GM12801 (cell line): ENCODE results near the gene CACNA2D4.

ENCODE experiments used
- TF ChIP-seq, protein P1 (sequence below): IDR thresholded peaks from one replicate; pipeline ENCODE4 v1.5.1; 2011; ENCODE audit warnings: control low read depth; ENCODE audit not compliant: insufficient read length; ENCODE audit errors: extremely low read depth

The CACNA2D4 gene, protein sequence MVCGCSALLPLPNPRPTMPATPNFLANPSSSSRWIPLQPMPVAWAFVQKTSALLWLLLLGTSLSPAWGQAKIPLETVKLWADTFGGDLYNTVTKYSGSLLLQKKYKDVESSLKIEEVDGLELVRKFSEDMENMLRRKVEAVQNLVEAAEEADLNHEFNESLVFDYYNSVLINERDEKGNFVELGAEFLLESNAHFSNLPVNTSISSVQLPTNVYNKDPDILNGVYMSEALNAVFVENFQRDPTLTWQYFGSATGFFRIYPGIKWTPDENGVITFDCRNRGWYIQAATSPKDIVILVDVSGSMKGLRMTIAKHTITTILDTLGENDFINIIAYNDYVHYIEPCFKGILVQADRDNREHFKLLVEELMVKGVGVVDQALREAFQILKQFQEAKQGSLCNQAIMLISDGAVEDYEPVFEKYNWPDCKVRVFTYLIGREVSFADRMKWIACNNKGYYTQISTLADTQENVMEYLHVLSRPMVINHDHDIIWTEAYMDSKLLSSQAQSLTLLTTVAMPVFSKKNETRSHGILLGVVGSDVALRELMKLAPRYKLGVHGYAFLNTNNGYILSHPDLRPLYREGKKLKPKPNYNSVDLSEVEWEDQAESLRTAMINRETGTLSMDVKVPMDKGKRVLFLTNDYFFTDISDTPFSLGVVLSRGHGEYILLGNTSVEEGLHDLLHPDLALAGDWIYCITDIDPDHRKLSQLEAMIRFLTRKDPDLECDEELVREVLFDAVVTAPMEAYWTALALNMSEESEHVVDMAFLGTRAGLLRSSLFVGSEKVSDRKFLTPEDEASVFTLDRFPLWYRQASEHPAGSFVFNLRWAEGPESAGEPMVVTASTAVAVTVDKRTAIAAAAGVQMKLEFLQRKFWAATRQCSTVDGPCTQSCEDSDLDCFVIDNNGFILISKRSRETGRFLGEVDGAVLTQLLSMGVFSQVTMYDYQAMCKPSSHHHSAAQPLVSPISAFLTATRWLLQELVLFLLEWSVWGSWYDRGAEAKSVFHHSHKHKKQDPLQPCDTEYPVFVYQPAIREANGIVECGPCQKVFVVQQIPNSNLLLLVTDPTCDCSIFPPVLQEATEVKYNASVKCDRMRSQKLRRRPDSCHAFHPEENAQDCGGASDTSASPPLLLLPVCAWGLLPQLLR

DNA sequence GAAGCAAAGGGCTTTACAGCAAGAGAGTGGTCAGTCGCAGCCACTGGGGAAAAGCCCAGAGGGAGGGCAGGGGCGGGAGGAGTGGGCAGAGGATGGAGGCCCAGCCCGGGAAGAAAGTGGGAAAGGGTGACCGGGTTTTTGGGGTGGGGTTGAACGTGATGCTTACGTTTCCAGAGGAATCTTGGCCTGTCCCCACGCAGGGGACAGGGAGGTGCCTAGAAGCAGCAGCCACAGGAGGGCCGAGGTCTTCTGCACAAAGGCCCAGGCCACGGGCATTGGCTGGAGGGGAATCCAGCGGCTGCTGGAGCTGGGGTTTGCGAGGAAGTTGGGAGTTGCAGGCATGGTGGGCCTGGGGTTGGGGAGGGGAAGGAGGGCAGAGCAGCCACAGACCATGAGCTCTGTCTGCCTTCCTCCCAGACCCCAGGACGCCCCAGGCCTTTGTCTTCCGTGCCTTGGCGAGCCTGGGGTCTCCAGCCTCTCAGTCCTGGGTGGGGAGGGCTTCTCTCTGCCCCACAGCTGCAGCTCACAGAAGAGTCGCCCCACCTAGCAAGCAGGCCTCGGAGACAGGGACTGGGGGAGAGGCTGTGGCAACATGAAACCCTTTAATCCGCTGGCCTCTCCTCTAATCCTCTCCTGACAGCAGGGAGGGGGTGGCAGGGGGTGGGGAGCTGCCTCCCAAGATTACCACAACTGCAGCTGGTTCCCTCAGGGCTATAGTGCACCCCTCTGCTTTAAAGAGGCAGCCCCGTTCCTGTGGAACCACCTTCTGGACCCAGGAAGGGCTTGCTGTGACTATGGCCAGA, at the start of gene CACNA2D4:
TSS of gene CACNA2D4 (minus strand) at position 572 of the 803 bp plus-strand sequence. CDS start at position 393, 179 bp downstream.
- TF ChIP-seq, protein P1, sequence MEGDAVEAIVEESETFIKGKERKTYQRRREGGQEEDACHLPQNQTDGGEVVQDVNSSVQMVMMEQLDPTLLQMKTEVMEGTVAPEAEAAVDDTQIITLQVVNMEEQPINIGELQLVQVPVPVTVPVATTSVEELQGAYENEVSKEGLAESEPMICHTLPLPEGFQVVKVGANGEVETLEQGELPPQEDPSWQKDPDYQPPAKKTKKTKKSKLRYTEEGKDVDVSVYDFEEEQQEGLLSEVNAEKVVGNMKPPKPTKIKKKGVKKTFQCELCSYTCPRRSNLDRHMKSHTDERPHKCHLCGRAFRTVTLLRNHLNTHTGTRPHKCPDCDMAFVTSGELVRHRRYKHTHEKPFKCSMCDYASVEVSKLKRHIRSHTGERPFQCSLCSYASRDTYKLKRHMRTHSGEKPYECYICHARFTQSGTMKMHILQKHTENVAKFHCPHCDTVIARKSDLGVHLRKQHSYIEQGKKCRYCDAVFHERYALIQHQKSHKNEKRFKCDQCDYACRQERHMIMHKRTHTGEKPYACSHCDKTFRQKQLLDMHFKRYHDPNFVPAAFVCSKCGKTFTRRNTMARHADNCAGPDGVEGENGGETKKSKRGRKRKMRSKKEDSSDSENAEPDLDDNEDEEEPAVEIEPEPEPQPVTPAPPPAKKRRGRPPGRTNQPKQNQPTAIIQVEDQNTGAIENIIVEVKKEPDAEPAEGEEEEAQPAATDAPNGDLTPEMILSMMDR: no peak

DNA sequence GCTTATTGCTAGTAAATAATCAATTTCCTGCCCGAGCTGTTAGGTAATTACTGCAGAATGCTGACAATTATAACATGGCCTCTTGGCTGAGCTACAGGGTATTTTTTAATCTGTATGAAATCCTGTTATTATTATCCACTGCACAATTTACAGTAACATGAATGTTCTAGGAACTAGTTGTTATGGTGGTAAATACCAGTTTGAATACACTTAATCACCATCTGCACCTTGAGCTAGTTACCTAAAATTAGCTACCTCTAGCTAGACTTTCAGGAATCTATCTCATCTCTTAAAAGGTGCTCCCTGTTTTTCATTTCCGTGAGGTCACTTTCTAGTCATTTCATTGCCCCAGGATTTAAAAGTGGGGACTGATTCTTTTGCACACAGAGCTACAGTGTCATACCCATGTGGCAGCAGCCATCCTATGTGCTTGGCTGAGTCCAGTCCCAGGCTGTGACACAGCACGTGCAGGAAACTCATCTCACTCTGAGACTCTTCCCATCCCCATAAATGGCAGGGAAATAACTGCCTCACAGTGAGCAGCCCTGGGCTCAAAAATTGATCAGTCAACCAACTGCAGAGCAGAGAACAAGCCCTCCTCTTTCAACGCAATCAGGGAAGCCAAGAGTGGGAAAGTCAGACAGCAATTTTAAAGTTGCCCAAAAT, 48.2 kb upstream of the CACNA2D4 start:
- TF ChIP-seq, protein P1: no peak

DNA sequence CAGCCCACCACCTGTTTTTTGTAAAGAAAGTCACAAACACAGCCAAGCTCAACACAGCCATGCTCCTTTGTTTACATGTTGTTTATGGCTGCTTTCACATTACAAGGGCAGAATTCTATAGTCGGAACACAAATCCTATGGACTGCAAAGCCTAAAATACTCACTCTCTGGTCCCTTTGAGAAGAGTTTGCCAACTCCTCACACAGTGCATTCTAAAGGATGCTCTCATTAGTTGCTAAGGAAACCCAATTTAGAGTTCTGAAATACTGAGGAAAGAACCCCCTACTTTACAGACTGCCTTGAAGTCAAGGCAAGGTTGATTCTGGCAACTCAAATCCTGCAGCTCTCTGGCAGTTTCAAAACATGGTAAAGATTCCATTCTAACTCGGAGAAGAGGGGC, 47.5 kb upstream of the CACNA2D4 start:
- TF ChIP-seq, protein P1: no peak

DNA sequence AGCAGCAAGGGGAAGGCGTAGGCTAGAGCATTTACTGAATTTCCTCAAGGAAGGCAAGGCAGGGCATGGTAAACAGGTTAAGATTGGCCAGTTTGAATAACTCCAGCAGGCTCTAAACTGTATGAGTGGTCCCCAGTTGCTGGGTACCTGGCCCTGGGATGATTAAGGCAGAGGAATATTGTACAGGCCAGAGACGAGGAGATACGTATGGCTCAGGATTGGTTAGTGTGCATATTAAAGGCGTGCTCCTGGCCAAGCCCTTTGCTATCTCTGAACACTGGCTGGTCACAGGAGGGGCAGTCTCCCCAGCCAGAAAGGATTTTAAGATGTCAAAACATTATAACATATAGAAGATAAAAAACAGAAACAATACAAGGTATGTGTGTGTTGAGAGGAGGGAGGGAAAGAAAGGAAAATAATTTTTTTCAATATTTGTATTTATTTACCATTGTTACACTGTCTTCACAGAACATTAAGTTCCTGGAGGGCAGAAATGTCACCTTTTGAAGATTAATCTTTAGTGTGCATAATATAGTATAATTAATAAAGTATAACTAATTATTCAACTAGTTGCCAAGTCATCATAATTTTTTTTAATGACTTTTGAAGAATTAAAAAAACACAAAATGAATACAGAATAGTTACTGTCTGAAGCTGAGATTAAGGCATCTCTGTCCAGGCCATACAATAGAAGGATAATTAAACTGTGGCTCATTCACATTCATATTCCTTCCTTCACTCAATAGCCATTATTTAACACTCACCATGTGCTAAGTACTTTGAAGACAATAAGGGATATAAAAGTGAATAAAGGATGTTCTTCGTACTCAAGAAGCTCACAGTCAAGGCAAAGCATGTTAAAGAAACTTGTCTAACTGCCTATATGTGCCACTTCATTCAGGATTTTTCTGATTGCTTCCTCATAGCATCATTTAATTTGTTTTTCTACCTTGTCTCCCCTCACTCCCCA, 43.9 kb upstream of the CACNA2D4 start:
- TF ChIP-seq, protein P1: no peak

DNA sequence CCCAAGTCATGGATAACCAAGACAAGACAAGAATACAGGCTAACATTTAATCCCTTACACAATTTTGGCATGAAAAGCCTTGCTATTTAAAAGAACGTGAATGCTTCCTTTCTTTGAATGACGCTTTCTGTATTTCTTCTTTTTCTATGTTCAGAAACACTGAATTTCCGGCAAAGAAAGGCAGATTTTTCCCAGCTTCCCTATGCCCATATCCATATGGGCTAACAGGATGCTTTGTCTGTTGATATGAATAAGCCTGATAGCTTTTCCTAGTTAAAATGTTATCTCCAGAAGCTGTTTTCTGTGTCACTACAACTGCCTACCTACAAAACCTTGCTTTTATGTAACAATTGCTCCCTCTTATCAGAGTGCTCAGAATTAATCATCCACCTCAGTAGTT, 38.3 kb upstream of the CACNA2D4 start:
- TF ChIP-seq, protein P1: no peak

DNA sequence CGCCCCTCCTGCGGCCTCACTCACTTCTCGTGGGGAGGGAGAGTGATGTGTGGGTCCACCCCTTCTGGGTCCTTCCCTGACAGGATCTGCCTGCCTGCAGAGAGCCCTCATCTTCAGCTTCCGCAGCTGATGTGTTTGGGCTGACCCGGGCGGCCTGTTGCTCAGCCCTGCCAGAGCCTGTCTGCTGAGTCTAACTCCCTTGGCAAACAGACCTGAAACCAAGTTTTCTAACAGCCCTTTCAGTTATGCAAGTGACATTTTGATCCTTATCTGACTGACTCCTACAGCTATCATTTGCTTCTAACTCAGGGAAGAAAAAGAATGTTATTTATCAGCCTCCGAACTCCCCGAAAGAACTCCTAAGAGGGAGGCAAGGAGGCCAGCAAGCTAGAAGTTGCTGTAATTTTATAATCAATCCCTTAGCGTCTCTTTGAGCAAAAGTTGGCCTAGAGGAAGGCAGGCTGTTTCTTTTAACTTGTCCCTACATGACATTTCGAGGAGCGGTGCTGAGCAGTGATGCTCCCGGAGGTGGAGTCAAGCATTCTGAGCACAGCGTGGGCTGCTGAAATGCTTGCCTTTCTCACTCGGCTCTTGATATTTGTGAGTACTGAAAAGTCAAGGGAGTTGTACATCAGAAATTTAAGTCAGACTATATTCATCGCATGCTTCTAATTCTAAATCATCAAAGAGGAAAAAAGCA, 31.5 kb upstream of the CACNA2D4 start:
- TF ChIP-seq, protein P1: no peak
